ENCODE data around the gene MMP23B. TPM values are rescaled to one million over a fixed set of nuclear protein-coding genes. Genes with fewer than 3 reads are reported as not detected.

MMP23B gene
- total and polyA plus RNA-seq, 2 experiments from 2014 or later, result 15.8 to 16.2 TPM

DNA sequence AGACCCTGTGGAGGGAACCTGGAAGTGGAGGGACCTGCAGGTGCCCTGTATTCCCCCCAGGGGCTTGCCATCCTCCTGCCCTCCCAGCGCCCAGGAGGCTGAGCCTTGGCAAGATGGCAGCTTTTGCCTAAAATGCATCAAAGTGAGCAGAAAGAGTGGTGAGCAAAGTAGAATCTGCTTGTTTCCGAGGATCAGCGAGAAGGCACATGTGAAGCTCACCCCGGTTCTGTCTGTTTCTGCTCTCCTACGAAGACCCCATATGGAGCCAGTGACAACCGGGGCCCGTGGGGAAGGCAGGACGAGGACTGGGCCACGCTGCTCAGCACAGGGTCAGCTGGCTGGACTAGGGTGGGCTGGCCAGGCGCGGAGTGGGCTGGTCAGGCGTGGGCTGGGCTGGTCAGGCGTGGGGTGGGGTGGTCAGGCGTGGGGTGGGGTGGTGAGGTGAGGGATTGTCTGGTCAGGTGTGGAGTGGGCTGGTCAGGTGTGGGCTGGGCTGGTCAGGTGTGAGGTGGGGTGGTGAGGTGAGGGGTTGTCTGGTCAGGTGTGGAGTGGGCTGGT, 26.9 kb upstream of the MMP23B start:
- peaks cover 30% of the 10 kb centered on the region for H3K27me3 Mint-ChIP-seq (ENCODE audit: insufficient read depth, low read depth, poor library complexity)
- Histone ChIP-seq H3K36me3 (ENCODE audit: insufficient read depth) (no peaks in the 10 kb centered on the region), H3K27me3 (ENCODE audit: insufficient read depth) (peaks cover 17% of the 10 kb centered on the region), H4K20me1 (replicated peaks; ENCODE audit: insufficient read depth) (no peaks in the 10 kb centered on the region), H3F3A (replicated peaks; ENCODE audit: low read depth) (0 out of 2 replicates have a peak, but pooled peaks cover 1% of the 10 kb centered on the region), H3K9me2 (ENCODE audit: insufficient read depth) (no peaks in the 10 kb centered on the region), H2AFZ (no peak overlapping the region), H3K4me2 (no peak overlapping the region), H3K27ac (ENCODE audit: low read depth) (no peak overlapping the region), H3K79me2 (replicated peaks; ENCODE audit: insufficient read depth) (no peaks in the 10 kb centered on the region), H3K4me3 (no peak overlapping the region), H3K4me1 (ENCODE audit: insufficient read depth) (no peaks in the 10 kb centered on the region; the same call in 1 of the 2 replicates)
- no peaks in the 10 kb centered on the region; the same call in 1 of the 3 replicates for H3K4me1 Mint-ChIP-seq
- H3K9me3 Mint-ChIP-seq, result no peaks in the 10 kb centered on the region
- no peaks in the 10 kb centered on the region for H3K36me3 Mint-ChIP-seq (ENCODE audit: low read depth)
- ATAC-seq, result no peak
- no peak for TF ChIP-seq POLR2AphosphoS5 (IDR thresholded peaks at IDR 0.05; ENCODE audit: low read depth)
- no peak for TF ChIP-seq EZH2 (IDR thresholded peaks at IDR 0.05; ENCODE audit: low read depth, unreplicated experiment)
- TF ChIP-seq, protein P1, sequence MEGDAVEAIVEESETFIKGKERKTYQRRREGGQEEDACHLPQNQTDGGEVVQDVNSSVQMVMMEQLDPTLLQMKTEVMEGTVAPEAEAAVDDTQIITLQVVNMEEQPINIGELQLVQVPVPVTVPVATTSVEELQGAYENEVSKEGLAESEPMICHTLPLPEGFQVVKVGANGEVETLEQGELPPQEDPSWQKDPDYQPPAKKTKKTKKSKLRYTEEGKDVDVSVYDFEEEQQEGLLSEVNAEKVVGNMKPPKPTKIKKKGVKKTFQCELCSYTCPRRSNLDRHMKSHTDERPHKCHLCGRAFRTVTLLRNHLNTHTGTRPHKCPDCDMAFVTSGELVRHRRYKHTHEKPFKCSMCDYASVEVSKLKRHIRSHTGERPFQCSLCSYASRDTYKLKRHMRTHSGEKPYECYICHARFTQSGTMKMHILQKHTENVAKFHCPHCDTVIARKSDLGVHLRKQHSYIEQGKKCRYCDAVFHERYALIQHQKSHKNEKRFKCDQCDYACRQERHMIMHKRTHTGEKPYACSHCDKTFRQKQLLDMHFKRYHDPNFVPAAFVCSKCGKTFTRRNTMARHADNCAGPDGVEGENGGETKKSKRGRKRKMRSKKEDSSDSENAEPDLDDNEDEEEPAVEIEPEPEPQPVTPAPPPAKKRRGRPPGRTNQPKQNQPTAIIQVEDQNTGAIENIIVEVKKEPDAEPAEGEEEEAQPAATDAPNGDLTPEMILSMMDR (conservative IDR thresholded peaks at IDR 0.05; ENCODE audit: low read depth in 2 of 2), result no peak
- no peak for TF ChIP-seq ZNF331 (CRISPR knock-in tag; IDR thresholded peaks at IDR 0.05; ENCODE audit: low read depth)
- TF ChIP-seq JUNB (IDR thresholded peaks at IDR 0.05; ENCODE audit: unreplicated experiment), result no peak
- no peak for TF ChIP-seq CREB1 (CRISPR knock-in tag; IDR thresholded peaks at IDR 0.05; ENCODE audit: low read depth)
- TF ChIP-seq, protein P2, sequence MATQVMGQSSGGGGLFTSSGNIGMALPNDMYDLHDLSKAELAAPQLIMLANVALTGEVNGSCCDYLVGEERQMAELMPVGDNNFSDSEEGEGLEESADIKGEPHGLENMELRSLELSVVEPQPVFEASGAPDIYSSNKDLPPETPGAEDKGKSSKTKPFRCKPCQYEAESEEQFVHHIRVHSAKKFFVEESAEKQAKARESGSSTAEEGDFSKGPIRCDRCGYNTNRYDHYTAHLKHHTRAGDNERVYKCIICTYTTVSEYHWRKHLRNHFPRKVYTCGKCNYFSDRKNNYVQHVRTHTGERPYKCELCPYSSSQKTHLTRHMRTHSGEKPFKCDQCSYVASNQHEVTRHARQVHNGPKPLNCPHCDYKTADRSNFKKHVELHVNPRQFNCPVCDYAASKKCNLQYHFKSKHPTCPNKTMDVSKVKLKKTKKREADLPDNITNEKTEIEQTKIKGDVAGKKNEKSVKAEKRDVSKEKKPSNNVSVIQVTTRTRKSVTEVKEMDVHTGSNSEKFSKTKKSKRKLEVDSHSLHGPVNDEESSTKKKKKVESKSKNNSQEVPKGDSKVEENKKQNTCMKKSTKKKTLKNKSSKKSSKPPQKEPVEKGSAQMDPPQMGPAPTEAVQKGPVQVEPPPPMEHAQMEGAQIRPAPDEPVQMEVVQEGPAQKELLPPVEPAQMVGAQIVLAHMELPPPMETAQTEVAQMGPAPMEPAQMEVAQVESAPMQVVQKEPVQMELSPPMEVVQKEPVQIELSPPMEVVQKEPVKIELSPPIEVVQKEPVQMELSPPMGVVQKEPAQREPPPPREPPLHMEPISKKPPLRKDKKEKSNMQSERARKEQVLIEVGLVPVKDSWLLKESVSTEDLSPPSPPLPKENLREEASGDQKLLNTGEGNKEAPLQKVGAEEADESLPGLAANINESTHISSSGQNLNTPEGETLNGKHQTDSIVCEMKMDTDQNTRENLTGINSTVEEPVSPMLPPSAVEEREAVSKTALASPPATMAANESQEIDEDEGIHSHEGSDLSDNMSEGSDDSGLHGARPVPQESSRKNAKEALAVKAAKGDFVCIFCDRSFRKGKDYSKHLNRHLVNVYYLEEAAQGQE (IDR thresholded peaks at IDR 0.05; ENCODE audit: unreplicated experiment), result no peak
- TF ChIP-seq NANOG (IDR thresholded peaks at IDR 0.05; ENCODE audit: borderline replicate concordance), result no peak
- TF ChIP-seq ZNF114 (CRISPR knock-in tag; IDR thresholded peaks at IDR 0.05), result no peak
- H3K4me3 Mint-ChIP-seq, result no peak overlapping the region
- no peak for DNase-seq (ENCODE audit: low spot score)
- no peak overlapping the region for H3K27ac Mint-ChIP-seq

DNA sequence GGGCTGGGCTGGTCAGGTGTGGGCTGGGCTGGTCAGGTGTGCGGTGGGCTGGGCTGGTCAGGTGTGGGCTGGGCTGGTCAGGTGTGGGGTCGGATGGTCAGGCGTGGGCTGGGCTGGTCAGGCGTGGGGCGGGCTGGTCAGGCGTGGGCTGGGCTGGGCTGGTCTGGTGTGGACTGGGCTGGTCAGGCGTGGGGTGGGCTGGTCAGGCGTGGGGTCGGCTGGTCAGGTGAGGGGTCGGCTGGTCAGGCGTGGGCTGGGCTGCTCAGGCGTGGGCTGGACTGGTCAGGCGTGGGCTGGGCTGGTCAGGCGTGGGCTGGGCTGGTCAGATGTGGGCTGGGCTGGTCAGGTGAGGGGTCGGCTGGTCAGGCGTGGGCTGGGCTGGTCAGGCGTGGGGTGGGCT, 26.2 kb upstream of the MMP23B start:
- H3K4me2 ChIP-seq, result no peak overlapping the region
- Mint-ChIP-seq H3K27me3 (ENCODE audit: insufficient read depth, low read depth, poor library complexity) (peaks cover 26% of the 10 kb centered on the region), H3K36me3 (ENCODE audit: low read depth) (no peaks in the 10 kb centered on the region), H3K9me3 (no peaks in the 10 kb centered on the region), H3K4me1 (peaks cover 6% of the 10 kb centered on the region), H3K4me3 (no peak overlapping the region), H3K27ac (no peak overlapping the region)
- peaks cover 12% of the 10 kb centered on the region for H3K27me3 ChIP-seq (ENCODE audit: insufficient read depth)
- no peaks in the 10 kb centered on the region; the same call in 1 of the 2 replicates for H3K4me1 ChIP-seq (ENCODE audit: insufficient read depth)
- H3K4me3 ChIP-seq, result no peak overlapping the region
- H3F3A ChIP-seq (replicated peaks; ENCODE audit: low read depth), result 0 out of 2 replicates have a peak, but pooled peaks cover 7% of the 10 kb centered on the region
- H3K9me2 ChIP-seq (ENCODE audit: insufficient read depth), result no peaks in the 10 kb centered on the region
- no peaks in the 10 kb centered on the region for H3K36me3 ChIP-seq (ENCODE audit: insufficient read depth)
- H3K27ac ChIP-seq (ENCODE audit: low read depth), result no peak overlapping the region
- H2AFZ ChIP-seq, result no peak overlapping the region
- no peaks in the 10 kb centered on the region for H4K20me1 ChIP-seq (replicated peaks; ENCODE audit: insufficient read depth)
- no peaks in the 10 kb centered on the region for H3K79me2 ChIP-seq (replicated peaks; ENCODE audit: insufficient read depth)
- DNase-seq (ENCODE audit: low spot score) (no peak), ATAC-seq (no peak)
- TF ChIP-seq, protein P2 (IDR thresholded peaks at IDR 0.05; ENCODE audit: unreplicated experiment), result no peak
- TF ChIP-seq, protein P3, sequence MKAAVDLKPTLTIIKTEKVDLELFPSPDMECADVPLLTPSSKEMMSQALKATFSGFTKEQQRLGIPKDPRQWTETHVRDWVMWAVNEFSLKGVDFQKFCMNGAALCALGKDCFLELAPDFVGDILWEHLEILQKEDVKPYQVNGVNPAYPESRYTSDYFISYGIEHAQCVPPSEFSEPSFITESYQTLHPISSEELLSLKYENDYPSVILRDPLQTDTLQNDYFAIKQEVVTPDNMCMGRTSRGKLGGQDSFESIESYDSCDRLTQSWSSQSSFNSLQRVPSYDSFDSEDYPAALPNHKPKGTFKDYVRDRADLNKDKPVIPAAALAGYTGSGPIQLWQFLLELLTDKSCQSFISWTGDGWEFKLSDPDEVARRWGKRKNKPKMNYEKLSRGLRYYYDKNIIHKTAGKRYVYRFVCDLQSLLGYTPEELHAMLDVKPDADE (IDR thresholded peaks at IDR 0.05), result no peak
- TF ChIP-seq, protein P1 (conservative IDR thresholded peaks at IDR 0.05; ENCODE audit: low read depth in 2 of 2), result no peak
- TF ChIP-seq NANOG (IDR thresholded peaks at IDR 0.05; ENCODE audit: borderline replicate concordance), result no peak

Measured in GM23338 (cell line).